Measurements from ENCODE around the gene SERTM1.
A peak's percentile ranks its signal among the peaks of the same experiment; 100 is the strongest.

The SERTM1 gene

DNA sequence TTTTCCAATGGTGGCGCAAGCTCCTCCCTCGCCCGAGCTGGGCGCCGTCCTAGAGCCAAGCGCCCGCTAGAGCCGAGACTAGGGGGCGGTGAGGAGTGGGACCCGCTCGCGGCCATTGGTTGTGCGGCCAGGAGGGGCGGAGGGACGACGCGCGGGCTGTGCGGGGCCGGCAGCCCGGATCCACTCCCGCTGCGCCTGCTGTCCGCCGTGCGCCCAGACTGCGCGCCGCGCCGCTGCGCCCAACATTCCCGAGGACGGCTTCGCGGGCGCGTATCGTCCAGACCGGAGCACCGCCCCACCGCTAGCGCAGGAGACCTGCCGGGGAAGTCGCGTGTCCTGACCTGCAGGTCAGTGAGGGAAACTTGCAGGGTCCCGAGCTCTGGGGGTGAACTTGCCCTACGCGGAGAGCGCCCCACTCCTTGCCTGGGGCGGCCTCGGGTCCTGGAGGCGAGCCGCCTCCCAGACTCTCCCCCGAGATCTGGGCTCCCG lies at the start of gene SERTM1:
Gene SERTM1, plus strand, starts transcription at position 183 of the 489 bp plus-strand sequence. CDS start 21,059 bp downstream, outside the sequence.
- H3K4me3 ChIP-seq, result peak within 1 kb of the TSS in 1 of 2 donors; percentile 37
- H3K9me3 ChIP-seq, result no peaks in the 10 kb centered on the region
- intact Hi-C loops (cut with DNase I; ENCODE audit: low total_unique reads), result no loop called here
- DNase-seq, result no peak
- peaks cover 0 to 28% of the 10 kb centered on the region in 2 donors for H3K27me3 ChIP-seq
- H3K27ac ChIP-seq, result no peak within 1 kb of the TSS
- peaks cover 0 to 9% (median 6%) of the 10 kb centered on the region in 4 donors for H3K4me1 ChIP-seq
- H3K36me3 ChIP-seq, result no peaks in the 10 kb centered on the region
- no peak for TF ChIP-seq CTCF (IDR thresholded peaks at IDR 0.05)

GRCh38 chr13:36628377-36629056 lies 45.3 kb upstream of the SERTM1 start:
- intact Hi-C loops (cut with DNase I; ENCODE audit: low total_unique reads), result no loop called here
- H3K4me3 ChIP-seq, result no peak overlapping the region
- TF ChIP-seq CTCF (IDR thresholded peaks at IDR 0.05), result no peak
- DNase-seq, result no peak
- no peaks in the 10 kb centered on the region for H3K4me1 ChIP-seq
- H3K27me3 ChIP-seq, result no peaks in the 10 kb centered on the region
- H3K36me3 ChIP-seq, result no peaks in the 10 kb centered on the region
- H3K27ac ChIP-seq, result no peak overlapping the region
- H3K9me3 ChIP-seq, result no peaks in the 10 kb centered on the region

DNA sequence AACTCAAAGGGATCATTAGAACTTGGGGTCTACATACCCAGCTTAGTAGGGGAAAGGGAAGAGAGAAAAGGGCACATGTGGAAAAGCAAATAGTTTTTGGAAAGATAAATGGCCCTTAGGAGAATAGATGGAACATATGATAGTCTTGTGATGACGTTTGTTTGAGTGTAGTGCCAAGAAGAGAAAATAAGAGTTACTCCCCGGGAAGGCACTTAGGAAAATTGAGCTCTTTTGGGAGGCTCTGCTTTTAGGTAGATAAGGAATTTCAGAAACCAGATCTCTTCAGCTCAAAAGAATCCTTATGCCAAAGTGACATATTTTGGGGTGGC lies 44.8 kb upstream of the SERTM1 start:
- intact Hi-C loops (cut with DNase I; ENCODE audit: low total_unique reads), result no loop called here

GRCh38 chr13:36630181-36630803 lies 43.5 kb upstream of the SERTM1 start:
- TF ChIP-seq CTCF (IDR thresholded peaks at IDR 0.05), result no peak
- no peaks in the 10 kb centered on the region for H3K36me3 ChIP-seq
- no peaks in the 10 kb centered on the region for H3K4me1 ChIP-seq
- no peak overlapping the region for H3K4me3 ChIP-seq
- H3K27ac ChIP-seq, result no peak overlapping the region
- no peaks in the 10 kb centered on the region for H3K27me3 ChIP-seq
- intact Hi-C loops (cut with DNase I; ENCODE audit: low total_unique reads), result no loop called here
- H3K9me3 ChIP-seq, result no peaks in the 10 kb centered on the region
- DNase-seq, result no peak

More for the DNA sequence above, 44.8 kb upstream of the SERTM1 start:
- no peaks in the 10 kb centered on the region for H3K9me3 ChIP-seq
- no peaks in the 10 kb centered on the region for H3K36me3 ChIP-seq
- H3K27ac ChIP-seq, result no peak overlapping the region
- no peak for TF ChIP-seq CTCF (IDR thresholded peaks at IDR 0.05)
- H3K4me1 ChIP-seq, result no peaks in the 10 kb centered on the region
- H3K4me3 ChIP-seq, result no peak overlapping the region
- no peak for DNase-seq
- H3K27me3 ChIP-seq, result no peaks in the 10 kb centered on the region

DNA sequence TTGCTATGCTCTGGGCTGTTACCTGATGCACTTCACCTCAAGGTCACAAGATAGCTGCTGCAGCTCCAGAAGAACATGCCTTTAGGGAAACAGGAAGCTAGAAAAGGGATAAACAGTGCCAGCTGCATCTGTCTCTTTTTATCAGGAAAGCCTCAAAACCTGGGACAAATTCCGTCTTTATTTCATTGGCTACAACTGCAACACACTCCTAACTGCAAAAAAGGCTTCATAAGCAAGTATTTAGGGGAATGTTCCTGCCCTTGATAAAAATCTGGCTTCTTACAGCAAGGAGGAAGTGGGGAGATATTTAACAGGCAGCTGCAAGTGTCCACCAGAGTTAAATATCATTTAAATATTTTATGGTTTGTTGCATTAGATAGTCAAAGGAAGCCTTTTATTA lies 34.2 kb upstream of the SERTM1 start:
- Histone ChIP-seq H3K27me3 (no peaks in the 10 kb centered on the region), H3K27ac (no peak overlapping the region), H3K36me3 (no peaks in the 10 kb centered on the region), H3K4me1 (no peaks in the 10 kb centered on the region), H3K9me3 (peaks cover 0 to 3% (median 0%) of the 10 kb centered on the region in 3 donors), H3K4me3 (no peak overlapping the region)
- no peak for TF ChIP-seq CTCF (IDR thresholded peaks at IDR 0.05)
- no peak for DNase-seq
- intact Hi-C loops (cut with DNase I; ENCODE audit: low total_unique reads), result no loop called here
